ENCODE results near the gene ZFHX3.

ZFHX3 gene

DNA sequence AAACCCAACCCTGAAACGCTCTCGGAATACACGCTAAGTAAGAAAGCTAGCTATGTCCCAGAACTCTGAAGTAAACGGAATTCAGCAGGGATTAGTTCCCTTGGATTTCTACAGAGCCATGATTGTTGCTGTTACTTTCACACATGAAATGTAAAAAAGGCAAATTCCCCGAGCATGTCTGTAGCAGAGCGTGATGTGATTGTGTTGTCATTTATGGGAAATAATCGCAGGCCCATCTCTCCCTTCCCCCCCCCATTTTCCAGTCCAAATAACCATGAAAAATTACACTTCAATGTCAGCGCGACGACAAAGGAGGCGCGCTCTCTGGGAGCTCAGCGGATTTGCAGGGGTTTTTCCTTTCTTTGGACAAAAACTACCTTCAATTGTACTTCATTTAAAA, 209.0 kb downstream of the ZFHX3 start:
- DNase-seq, result no peak

DNA sequence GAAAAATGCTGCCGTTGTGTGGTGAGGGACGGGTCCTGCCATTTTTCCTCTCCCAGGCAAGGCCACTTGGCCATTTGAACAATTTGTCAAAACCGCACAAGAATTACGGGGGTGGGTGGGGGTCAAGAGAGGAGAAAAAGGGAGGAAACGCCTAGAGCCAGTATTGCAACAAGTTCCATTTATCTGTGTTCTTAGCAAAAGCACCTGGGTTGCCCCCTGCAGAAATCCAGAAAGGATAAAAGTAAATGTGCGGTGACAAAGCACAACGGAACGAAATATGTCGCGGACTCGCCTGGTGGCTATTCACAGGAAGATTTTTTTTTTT, 209.4 kb downstream of the ZFHX3 start:
- no peak for DNase-seq

DNA sequence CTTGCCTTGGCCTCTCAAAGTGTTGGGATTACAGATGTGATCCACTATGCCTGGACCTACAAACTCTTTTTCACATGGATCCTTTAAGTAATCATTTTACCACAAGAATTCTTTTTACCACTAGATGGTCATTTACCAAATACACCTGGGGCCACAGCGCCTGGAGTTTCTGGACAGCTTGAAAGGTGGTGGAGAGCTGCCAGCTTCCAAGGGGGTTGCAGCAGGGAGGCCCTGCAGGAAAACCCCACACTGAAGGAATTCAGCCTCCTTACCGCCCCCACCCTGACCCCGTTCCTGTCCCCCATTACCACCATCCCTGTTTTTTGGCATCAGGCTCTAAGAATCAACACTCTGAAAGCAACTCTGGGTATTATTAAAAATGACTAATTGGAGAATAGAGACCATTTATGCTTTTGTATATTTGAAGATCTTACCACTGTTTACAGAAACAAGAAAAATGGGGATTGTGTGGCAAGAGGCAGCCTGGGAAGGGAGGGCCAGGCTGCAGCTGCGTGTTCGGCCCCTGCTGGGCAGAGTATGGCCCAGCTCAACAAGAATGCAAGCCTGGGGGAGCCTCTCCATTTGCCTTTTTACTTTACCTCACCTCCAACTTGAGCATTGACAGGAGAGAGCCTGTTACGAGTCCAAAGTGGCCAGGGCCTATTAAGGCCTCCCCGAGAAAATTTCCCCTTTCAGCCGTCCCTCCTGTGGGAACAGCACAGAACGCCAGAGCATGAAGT, 209.9 kb downstream of the ZFHX3 start:
- DNase-seq, result no peak

DNA sequence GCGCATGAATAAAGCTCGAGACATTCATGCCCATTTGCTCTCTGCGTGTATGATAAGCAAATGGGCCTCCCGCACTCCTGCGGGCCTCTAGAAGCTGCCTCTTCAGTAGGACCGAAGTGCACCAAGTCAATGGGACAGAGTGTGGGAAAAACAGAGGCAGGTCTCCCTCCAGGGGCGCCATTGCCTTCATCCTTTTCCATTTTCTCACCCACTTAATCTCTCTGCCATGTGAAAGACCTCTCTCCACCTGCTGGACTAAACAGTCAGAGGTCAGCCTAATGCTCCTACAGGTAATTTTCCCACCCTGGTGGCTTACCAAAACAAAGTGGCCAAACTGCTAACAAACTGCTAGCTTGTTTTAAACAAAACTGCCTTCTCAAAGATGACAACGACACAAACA, 210.9 kb downstream of the ZFHX3 start:
- DNase-seq, result no peak

DNA sequence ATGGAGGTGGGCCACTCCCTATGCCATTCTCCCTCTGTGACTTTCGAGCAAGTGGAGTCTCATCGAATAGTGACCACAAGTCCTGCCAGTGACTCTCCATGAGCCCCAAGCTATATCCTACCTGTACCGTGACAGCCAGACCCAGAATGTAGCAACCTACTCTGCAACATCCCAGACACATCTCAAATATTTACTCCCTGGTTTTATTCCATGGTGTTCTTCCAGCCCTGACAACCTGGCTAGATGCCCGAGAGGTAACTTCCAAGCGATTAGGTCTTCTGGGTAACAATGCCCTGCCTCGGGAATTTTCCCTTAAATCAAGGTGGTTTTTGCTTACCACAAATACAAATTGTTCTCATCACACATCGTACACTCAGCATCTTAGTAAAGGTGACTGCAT, 211.7 kb downstream of the ZFHX3 start:
- no peak for DNase-seq

DNA sequence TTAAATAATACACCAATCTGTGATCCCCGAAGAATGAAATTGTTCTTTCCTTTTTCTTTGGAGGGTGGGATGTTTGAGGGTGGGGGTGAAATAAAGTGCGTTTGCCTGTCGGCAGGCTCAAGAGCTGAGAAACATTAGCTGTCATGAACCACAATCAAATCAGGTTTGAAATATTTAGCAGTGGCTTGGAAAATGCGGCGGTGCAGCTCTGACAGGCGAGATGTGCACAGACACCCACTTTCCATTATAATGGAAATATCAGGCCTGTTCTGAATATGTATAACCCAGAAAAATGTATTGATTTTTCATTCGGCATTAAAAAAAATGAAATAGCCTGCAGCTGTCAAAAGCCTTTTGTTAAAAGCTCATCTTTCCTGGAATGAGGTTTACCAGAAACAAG, 212.8 kb downstream of the ZFHX3 start:
- DNase-seq, result no peak

DNA sequence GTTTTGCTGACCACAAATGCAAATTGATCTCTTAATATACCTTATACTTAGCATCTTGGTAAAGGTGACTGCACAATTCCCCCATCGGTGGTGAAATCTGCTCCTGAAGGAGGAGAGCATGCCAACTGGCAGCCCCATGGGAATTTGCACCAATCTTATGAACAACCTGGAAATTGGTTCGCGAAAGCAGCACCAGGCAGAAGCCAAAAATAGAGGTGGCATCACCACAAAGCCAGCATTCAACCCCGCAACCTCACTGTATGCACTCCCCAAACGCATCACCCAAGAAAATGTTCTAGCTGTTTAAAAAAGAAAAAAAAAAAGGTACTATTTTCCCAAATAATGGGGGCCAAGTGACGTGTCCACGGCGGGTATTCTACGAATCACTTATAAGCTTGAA, 213.4 kb downstream of the ZFHX3 start:
- DNase-seq, result no peak

DNA sequence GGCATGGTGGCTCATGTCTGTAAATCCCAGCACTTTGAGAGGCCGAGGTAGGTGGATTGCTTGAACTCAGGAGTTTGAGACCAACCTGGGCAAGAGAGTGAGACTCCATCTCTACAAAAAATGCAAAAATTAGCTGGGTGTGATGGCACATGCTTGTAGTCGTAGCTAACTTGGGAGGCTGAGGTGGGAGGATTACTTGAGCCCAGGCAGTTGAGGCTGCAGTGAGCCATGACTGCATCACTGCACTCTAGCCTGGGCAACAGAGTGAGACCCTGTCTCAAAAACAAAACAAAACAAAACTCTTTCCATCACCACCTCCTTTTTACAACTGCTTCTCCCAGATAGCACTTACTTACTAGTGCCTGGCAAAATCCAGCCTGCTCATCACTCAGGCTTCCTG, 214.0 kb downstream of the ZFHX3 start:
- DNase-seq, result no peak

DNA sequence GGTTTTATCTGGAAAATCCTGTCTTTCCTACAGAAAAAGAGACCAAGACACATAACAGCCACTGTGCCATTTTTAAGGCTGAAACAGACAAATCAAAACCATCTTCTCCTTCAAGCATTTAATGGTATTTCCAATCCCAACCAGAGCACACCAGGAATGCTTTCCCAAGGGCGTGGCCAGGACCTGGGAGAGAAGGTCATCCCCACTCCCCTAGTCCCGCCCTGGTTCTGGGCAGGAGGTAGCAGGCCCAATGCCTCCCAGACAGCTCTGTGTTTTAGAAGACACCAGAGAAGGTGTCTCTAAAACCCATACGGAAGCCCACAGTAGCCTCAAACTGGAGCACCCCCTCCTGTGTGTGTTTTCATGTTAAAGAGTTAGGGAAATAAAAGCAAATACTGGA, 214.4 kb downstream of the ZFHX3 start:
- DNase-seq, result no peak

DNA sequence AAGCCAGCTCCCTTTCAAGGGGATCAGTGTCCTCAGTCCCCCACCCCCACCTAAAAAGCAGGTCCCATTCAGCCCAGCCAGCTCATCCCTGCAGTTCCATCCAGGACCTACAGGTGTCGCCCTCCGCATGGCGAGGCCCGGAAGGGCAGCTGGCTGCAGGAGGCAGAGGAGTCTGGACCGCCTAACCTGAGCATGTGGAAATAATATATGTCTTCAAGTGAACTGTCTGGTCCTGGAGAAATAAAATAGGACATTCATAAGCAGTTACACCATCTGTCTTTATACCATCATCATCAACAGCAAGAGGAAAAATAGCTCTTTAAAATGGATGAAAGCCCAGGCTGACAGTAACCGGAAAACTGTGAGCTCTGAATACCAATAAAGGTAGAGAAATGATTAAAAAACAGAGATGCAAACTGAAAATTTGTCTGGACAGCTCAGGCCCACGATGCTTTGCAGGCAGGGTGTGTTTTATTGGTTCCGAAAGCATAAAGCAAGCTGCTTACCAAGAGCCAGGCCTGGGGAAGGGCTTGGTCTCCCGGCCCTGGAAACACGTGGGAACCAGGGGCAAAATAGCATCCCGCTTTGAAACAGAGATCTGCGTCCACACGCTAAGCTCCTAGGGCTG, 215.2 kb downstream of the ZFHX3 start:
- DNase-seq, result peak in 3 of 4 experiments; percentile 30 to 39 (median 32)

DNA sequence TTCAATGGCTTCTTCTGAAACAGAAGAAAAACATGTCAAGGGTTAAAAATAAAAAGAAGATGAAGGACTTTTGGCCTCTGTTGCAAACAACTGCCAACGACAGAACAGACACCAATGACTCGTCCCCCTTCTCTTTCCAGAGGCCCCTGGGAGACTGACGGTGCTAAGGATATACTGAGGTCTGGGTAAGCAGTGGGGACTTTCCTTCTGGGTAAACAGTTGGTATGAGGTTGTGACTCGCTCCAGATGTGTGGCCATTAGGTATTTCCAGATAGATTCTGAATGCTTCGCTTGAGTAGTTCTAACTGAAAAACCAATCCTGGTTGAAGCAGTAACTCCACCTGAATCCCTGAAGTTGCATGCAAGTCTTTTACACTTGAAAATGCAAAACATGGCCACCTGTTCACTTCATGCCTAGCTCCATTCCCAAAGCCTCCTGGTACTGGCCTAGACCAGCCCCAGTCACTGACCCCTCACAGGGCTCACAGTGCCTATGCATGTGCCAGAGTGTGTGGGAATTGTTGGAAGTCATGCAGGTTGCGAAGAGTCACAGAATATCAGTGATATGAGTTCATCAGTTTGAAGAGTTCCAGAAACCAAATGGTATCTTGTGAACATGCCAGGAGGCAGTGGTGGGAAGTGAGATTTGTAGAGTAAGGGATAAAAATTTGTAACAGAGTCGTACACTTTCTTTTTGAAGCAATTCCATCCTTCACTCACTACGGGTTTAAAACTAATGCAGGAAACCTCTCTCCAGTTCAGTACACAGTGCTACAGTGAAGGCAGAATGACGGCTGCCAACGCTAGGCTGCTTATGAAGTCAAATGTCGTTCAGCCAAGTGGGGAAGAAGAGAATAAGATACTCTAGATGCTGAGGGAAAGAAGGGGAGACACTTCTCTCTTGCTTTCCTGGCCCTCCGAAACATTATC, 217.8 kb downstream of the ZFHX3 start:
- no peak for DNase-seq

DNA sequence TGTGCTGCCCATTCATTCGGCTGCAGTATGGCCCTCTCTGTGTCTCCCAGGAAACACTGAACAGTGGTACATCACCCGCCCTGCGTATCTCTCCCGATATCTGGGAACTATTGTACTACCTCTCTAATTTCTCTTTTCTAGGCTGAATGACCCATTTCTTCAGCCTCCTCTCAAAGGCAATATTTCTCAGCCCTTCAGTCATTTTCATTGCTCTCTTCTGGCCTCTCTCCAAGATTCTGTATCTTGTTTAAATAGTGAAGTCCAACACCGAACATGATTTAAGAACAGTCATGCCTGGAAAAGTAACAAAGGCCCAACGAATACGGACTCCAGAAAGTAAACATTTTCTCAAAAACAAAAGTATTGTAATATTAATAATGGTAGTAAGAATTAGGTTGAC, 220.1 kb downstream of the ZFHX3 start:
- no peak for DNase-seq

DNA sequence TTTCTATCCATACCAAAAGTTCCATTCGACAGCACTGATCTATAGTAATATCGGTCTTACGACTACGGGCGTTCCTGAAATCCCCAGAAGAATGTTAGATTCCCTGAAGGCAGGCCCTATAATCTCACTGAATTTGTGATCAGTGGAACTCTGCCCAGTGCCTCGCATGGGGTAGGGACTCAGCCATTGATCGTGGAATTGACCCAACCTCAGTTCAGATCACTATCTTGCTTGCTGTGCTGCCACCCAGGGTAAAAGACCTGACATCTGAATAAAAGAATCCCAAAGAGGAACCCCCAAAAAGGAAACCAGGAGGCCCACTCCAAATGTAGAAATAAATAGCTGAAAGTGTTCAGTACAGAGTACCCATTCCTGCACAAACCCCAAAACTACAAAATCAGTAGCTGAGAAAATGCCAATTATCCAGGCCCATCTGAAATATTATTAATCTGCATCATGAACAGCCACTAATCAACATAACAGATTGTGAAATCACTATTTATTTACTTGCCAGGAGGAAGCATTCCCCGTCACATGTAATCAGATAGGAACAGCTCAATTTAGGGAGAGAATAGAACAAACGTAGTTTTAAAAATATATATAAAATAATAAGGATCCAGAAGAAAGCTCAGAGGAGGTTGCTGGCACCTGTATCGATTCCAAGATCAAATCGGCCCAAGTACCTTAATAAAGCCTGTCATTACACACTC, 221.9 kb downstream of the ZFHX3 start:
- DNase-seq, result no peak

DNA sequence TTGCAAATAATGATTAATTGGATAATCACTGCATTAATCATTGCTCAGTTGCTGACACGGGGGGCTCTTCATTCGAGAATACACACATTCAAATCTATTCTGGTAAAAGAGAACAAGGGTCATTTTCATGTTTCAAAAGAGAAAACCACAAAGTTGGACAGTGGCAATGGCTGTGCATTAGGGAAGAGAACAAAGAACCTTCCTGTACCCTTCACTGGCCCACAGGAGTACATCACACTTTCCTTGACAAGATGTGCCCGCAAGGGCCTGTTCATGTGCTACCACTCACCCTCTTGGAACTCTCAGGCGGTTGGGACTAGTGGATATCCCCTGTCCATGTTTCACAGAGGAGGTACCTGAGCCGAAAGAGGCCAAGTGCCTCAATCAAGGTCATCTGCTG, 223.2 kb downstream of the ZFHX3 start:
- DNase-seq, result no peak

DNA sequence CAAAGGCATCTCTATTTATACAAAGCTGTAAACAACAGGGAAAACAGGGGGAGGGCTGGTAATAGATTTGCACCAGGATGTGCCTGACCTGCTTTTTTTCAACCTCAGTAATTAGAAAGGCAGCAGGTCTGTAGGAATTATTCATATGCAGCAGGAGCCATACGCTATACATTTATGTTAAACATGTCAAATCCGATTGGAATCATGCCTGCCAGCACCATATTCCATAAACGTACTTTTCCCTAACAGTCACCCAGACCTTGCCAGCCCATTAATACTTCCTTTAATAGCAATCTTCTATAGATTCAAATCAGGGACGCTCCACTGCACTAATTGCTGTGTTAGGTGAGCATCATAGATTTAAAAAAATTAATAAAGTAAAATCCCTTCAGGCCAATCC, 223.9 kb downstream of the ZFHX3 start:
- DNase-seq, result no peak

DNA sequence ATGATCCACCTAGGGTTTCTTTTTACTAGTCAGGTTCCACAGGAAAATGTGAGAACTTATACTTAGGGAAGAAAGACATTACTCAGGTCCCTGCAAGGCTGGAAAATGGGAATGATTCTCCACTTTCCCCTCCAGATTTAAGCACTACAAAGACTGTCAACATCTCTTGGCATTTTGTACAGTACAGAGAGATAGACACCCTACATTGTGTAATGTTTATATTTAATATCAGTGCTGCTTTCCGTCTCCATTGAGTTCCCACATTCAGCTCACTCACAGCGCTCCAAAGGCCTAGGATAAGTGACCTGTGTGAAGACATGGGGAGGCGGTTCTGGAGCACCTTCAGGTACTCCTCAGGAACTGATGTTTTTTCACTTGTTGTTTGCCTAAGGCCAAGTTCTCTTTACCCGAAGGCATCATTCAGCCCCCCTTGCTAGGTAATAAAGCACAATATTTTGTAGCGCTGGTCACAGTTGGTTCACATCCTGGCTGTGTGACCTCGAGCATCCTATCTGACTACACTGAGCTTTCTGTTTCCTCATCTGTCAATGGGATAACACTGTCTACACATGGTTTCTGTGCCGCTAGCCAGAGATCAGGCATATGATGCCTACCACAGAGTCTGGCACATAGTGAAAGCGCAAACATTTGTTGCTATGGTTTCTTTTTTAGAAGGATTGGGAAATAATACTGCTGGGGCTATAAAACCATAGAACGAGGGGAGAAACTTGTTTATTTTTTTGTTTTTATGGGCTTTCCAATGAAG, 226.6 kb downstream of the ZFHX3 start:
- no peak for DNase-seq

DNA sequence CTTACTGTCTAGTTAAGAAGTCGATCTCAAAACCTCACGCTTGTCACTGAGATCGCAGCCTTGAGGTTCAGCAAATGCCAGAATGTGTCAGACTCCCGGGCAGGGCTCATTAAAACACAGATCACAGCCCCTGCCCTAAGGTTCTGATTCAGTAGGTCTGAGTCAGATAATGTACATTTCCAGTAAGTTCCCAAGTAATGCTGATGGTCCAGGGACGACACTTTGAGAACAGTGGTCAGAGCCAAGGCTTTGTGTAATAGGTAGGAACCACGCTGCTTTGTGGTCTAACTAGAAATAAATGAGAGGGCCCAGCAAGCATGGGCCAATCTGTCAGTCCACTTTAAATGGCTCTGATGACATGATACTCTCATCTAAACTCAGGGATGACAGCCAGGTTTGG, 228.6 kb downstream of the ZFHX3 start:
- no peak for DNase-seq

DNA sequence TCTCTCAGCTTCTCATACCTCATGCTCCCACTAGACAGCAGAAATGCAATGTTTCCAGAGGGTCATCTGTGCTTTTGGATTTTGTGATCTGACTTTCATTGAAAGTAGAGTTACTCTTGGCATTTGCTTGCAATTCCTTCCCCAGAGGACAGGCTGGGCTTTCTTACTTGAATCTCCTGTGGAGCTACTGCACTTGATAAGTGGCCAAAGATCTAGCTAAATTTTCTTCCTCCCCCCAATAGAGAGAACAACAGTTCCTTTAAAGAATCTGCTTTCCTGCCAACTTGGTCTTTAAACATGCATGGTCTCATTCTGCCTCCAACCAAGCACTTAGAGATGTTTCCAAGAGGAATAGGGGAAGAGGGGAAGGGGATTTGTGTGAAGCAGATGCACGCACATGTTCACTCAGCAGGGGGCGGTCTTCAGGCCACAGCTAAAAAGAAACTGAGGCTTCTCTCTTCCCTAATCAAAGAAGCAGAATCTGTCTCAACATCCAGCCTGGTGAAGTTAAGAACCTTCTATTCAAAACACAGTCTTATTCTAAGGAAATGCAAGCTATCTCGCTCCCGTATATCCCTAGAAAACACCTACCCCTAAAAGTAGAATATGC, 229.6 kb downstream of the ZFHX3 start:
- no peak for DNase-seq

DNA sequence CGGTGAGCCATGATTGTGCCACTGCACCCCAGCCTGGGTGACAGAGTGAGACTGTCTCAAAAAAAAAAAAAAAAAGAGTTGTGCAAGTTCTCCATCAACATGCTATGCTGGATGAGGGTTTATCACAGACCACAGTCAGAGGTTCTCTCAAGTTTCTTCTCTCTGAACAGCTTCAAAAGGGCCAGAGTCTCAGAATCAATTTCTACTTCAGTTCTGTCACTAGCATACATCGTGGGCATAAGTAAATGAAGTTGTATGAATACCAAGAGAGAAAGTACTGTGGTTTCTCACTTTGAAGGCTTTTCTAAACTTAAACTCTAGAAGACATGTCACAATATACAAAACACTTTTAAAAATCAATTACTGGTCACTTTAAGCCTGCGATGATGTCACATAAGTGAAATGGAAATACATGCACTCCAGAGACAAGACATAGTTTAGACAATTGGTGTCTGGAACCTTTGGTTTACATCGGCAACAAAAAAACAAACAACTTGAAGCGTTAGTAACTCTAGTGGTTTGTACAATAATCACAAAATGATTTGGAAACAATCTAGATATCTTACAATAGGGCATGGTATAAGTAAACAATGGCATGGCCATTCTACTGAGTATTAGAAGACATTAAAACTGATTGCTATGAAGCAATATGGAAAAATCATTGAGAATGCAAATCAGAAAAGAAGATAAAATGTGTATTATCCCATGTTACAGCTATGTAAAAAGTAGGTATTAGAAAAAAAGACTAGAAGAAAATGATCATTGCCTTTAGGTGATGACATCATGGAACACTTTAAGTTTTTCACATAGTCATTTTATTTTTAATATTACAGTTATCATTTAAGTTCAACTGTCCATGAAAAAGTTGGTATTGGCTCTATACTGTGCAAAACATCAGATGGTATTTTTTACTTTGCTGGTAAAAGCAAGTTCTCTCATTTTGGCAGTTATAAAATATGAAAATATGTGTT, 232.3 kb downstream of the ZFHX3 start:
- DNase-seq, result no peak

DNA sequence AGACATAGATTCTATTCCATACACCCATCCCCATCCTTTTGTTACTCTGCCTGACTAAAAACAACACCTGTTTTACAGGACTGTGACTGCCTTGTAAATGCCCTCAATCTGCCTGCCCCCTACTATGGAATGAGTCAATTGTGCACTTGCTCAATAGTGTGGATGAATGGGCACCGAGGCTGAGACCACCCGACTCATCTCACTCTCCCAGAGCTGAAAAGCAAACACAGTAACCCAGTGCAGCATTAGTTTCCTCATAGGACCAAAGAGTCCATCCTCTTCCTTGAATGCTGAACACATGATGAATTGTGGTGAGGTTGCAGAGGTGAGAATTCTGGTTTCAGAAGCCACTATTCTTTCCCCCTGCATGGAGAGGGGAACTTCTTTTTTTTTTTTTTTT, 233.7 kb downstream of the ZFHX3 start:
- DNase-seq, result no peak

DNA sequence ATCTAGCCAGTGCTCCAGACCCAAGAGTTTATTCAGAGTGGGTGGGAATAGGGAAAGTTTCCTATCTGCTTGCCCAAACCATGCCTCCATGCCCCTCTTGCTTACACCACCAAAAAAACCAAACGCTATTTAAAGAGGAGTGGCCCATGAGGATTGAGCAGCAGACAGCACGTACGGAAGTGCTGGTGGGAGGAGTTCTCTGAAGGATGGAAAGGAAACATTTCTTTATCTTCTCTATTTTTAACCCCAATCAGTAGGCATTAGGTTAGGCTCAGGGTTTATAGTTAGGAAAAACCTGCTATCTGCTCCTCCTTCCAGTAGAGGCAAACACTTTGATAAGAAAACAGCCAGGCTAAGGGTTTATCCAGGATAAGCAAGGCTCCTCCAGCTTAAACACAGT, 235.3 kb downstream of the ZFHX3 start:
- no peak for DNase-seq
